GM23338 (cell line): ENCODE results near the gene MYO1D. TPM values are rescaled to one million over a fixed set of nuclear protein-coding genes. Genes with fewer than 3 reads are reported as not detected.

ENCODE experiments used
- ATAC-seq: fragments of 200-7000 bp; cut with Tn5 transposase; 3 replicates; pipeline ENCODE4 v1.9.1; 2020
- DNase-seq: peaks from one replicate; pipeline ENCODE4 v3.0.0-alpha.2; 2015; ENCODE audit warnings: low spot score
- H2AFZ ChIP-seq: fragments of 200-600 bp; sonication (generic); 2 replicates; pipeline ENCODE4 v1.8.0; 2016; ENCODE audit warnings: antibody characterized with exemption, mild to moderate bottlenecking, moderate library complexity
- H3F3A ChIP-seq: fragments of 200-600 bp; sonication (generic); replicated peaks from 2 replicates; pipeline ENCODE4 v1.8.0; 2017; ENCODE audit warnings: antibody characterized with exemption, mixed run types, low read depth
- H3K27ac ChIP-seq: fragments of 200-600 bp; sonication (generic); 2 replicates; pipeline ENCODE4 v1.6.1; 2016; ENCODE audit warnings: low read depth
- H3K27me3 ChIP-seq: fragments of 200-600 bp; sonication (generic); 2 replicates; pipeline ENCODE4 v1.8.0; 2016; ENCODE audit warnings: mild to moderate bottlenecking, mixed run types, moderate library complexity; ENCODE audit not compliant: insufficient read depth
- H3K36me3 ChIP-seq: fragments of 200-600 bp; sonication (generic); 2 replicates; pipeline ENCODE4 v1.8.0; 2016; ENCODE audit warnings: mild to moderate bottlenecking; ENCODE audit not compliant: insufficient read depth
- H3K4me1 ChIP-seq: fragments of 200-600 bp; sonication (generic); 2 replicates; pipeline ENCODE4 v1.8.0; 2016; ENCODE audit warnings: mild to moderate bottlenecking, moderate library complexity; ENCODE audit not compliant: insufficient read depth
- H3K4me2 ChIP-seq: fragments of 200-600 bp; sonication (generic); 2 replicates; pipeline ENCODE4 v1.7.1; 2017; ENCODE audit warnings: mixed run types
- H3K4me3 ChIP-seq: fragments of 200-600 bp; sonication (generic); 2 replicates; pipeline ENCODE4 v1.6.1; 2016; ENCODE audit warnings: mixed run types
- H3K79me2 ChIP-seq: fragments of 200-600 bp; sonication (generic); replicated peaks from 2 replicates; pipeline ENCODE4 v1.8.0; 2017; ENCODE audit warnings: mild to moderate bottlenecking; ENCODE audit not compliant: insufficient read depth
- H3K9me2 ChIP-seq: fragments of 200-600 bp; sonication (generic); 2 replicates; pipeline ENCODE4 v1.8.0; 2017; ENCODE audit not compliant: insufficient read depth
- H4K20me1 ChIP-seq: fragments of 200-600 bp; sonication (generic); replicated peaks from 2 replicates; pipeline ENCODE4 v1.8.0; 2017; ENCODE audit warnings: mild to moderate bottlenecking; ENCODE audit not compliant: insufficient read depth
- H3K27ac Mint-ChIP-seq: 2 replicates; pipeline ENCODE4 v1.8.0; 2020; ENCODE audit warnings: inconsistent platforms, mild to moderate bottlenecking, moderate library complexity, mixed read lengths
- H3K27me3 Mint-ChIP-seq: 3 replicates; pipeline ENCODE4 v1.8.0; 2022; ENCODE audit warnings: low read depth, mild to moderate bottlenecking, moderate library complexity, mixed read lengths, inconsistent platforms; ENCODE audit not compliant: insufficient read depth, poor library complexity
- H3K36me3 Mint-ChIP-seq: 3 replicates; pipeline ENCODE4 v1.8.0; 2021; ENCODE audit warnings: low read depth, mild to moderate bottlenecking, inconsistent platforms, moderate library complexity, mixed read lengths
- H3K4me1 Mint-ChIP-seq: 3 replicates; pipeline ENCODE4 v1.8.0; 2020; ENCODE audit warnings: mild to moderate bottlenecking, inconsistent platforms, mixed read lengths
- H3K4me3 Mint-ChIP-seq: 3 replicates; pipeline ENCODE4 v1.8.0; 2021; ENCODE audit warnings: moderate library complexity, mild to moderate bottlenecking, inconsistent platforms, mixed read lengths
- H3K9me3 Mint-ChIP-seq: 3 replicates; pipeline ENCODE4 v1.8.0; 2020; ENCODE audit warnings: moderate library complexity, mild to moderate bottlenecking, inconsistent platforms, mixed read lengths
- CREB1 ChIP-seq: fragments of 250-450 bp; sonication (Bioruptor Pico); IDR thresholded peaks from 2 replicates; pipeline ENCODE4 v1.5.0; 2020; ENCODE audit warnings: low read depth, mild to moderate bottlenecking, moderate library complexity
- CTCF ChIP-seq, 2 experiments: fragments of 200-600 bp in 1 of 2; sonication (generic) in 1 of 2; conservative IDR thresholded peaks; 2 replicates each; pipeline versions ENCODE4 v1.5.1 to v1.6.1; 2016 to 2017; ENCODE audit warnings: antibody characterized with exemption in 2 of 2, low read depth in 2 of 2, mild to moderate bottlenecking in 2 of 2, moderate library complexity in 1 of 2
- ETS1 ChIP-seq: IDR thresholded peaks from 2 replicates; pipeline ENCODE4 v1.6.1; 2016; ENCODE audit warnings: antibody characterized with exemption
- EZH2 ChIP-seq: fragments of 200-600 bp; sonication (generic); IDR thresholded peaks from one replicate; pipeline ENCODE4 v1.8.0; 2017; ENCODE audit warnings: antibody characterized with exemption, mild to moderate bottlenecking, low read depth; ENCODE audit not compliant: unreplicated experiment
- EZH2phosphoT487 ChIP-seq: fragments of 200-600 bp; sonication (generic); IDR thresholded peaks from one replicate; pipeline ENCODE4 v1.8.1; 2018; ENCODE audit warnings: antibody characterized with exemption; ENCODE audit not compliant: unreplicated experiment
- JUNB ChIP-seq: IDR thresholded peaks from one replicate; pipeline ENCODE4 v1.6.1; 2016; ENCODE audit warnings: antibody characterized with exemption; ENCODE audit not compliant: unreplicated experiment
- NANOG ChIP-seq: IDR thresholded peaks from 2 replicates; pipeline ENCODE4 v1.6.1; 2016; ENCODE audit warnings: antibody characterized with exemption, borderline replicate concordance
- POLR2AphosphoS5 ChIP-seq: IDR thresholded peaks from 2 replicates; pipeline ENCODE4 v1.6.1; 2016; ENCODE audit warnings: antibody characterized with exemption, low read depth
- STAT1 ChIP-seq: IDR thresholded peaks from one replicate; pipeline ENCODE4 v1.6.1; 2016; ENCODE audit warnings: antibody characterized with exemption; ENCODE audit not compliant: unreplicated experiment
- ZNF114 ChIP-seq: fragments of 250-450 bp; sonication (Bioruptor Pico); IDR thresholded peaks from 2 replicates; pipeline ENCODE4 v1.5.0; 2020; ENCODE audit warnings: mild to moderate bottlenecking, moderate library complexity
- ZNF331 ChIP-seq: fragments of 250-450 bp; sonication (Bioruptor Pico); IDR thresholded peaks from 2 replicates; pipeline ENCODE4 v1.5.0; 2020; ENCODE audit warnings: low read depth, mild to moderate bottlenecking, moderate library complexity
- ZNF462 ChIP-seq: fragments of 250-450 bp; sonication (Bioruptor Pico); IDR thresholded peaks from 2 replicates; pipeline ENCODE4 v1.5.0; 2020; ENCODE audit warnings: mild to moderate bottlenecking, moderate library complexity
- polyA plus RNA-seq: library from polyadenylated mRNA; unstranded; fragments of >200 nt; fragmentation: Nextera tagmentation; extraction: Ambion mirVana; gene quantifications from 2 replicates; pipeline ENCODE4 v1.2.1, GENCODE V29; 2016
- total RNA-seq: library from RNA; depleted of rRNA; stranded (reverse); fragments of >200 nt; shearing (Covaris generic); gene quantifications from 2 replicates; pipeline ENCODE4 v1.2.3, GENCODE V29; 2014
- TF ChIP-seq, protein P1 (sequence below): IDR thresholded peaks from one replicate; pipeline ENCODE4 v1.6.1; 2018; ENCODE audit warnings: antibody characterized with exemption; ENCODE audit not compliant: unreplicated experiment

Gene MYO1D
- total and polyA plus RNA-seq, 2 experiments from 2014 or later = 8.6 to 28.6 TPM

GRCh38 chr17:32489320-32490100, 387.4 kb downstream of the MYO1D start:
- Mint-ChIP-seq H3K36me3 (peaks cover 34% of the 10 kb centered on the region), H3K4me3 (peak overlapping the region; percentile 89), H3K4me1 (peaks cover 56% of the 10 kb centered on the region), H3K9me3 (peaks cover 3% of the 10 kb centered on the region; the same call in 2 of the 3 replicates), H3K27ac (no peak overlapping the region), H3K27me3 (peaks cover 21% of the 10 kb centered on the region)
- H3F3A ChIP-seq = peaks cover 18% of the 10 kb centered on the region
- no peak for ATAC-seq
- no peak overlapping the region for H2AFZ ChIP-seq
- no peaks in the 10 kb centered on the region for H3K27me3 ChIP-seq
- H3K4me1 ChIP-seq = peaks cover 33% of the 10 kb centered on the region
- no peak overlapping the region for H3K27ac ChIP-seq
- H4K20me1 ChIP-seq = peaks cover 17% of the 10 kb centered on the region
- peaks cover 27% of the 10 kb centered on the region for H3K79me2 ChIP-seq
- H3K9me2 ChIP-seq = no peaks in the 10 kb centered on the region
- no peaks in the 10 kb centered on the region; the same call in 1 of the 2 replicates for H3K36me3 ChIP-seq
- DNase-seq = no peak
- H3K4me3 ChIP-seq = no peak overlapping the region
- peak overlapping the region; percentile 51; the same call in 1 of the 2 replicates for H3K4me2 ChIP-seq
- TF ChIP-seq JUNB (no peak), ZNF331 (CRISPR knock-in tag) (no peak), ZNF462 (CRISPR knock-in tag) (no peak), CREB1 (CRISPR knock-in tag) (no peak), POLR2AphosphoS5 (no peak), EZH2phosphoT487 (no peak), EZH2 (no peak), CTCF (conservative IDR thresholded peaks at IDR 0.05; ENCODE audit: low read depth in 2 of 2) (no peak), ZNF114 (CRISPR knock-in tag) (no peak), STAT1 (no peak), NANOG (no peak), ETS1 (no peak)
- TF ChIP-seq, protein P1, sequence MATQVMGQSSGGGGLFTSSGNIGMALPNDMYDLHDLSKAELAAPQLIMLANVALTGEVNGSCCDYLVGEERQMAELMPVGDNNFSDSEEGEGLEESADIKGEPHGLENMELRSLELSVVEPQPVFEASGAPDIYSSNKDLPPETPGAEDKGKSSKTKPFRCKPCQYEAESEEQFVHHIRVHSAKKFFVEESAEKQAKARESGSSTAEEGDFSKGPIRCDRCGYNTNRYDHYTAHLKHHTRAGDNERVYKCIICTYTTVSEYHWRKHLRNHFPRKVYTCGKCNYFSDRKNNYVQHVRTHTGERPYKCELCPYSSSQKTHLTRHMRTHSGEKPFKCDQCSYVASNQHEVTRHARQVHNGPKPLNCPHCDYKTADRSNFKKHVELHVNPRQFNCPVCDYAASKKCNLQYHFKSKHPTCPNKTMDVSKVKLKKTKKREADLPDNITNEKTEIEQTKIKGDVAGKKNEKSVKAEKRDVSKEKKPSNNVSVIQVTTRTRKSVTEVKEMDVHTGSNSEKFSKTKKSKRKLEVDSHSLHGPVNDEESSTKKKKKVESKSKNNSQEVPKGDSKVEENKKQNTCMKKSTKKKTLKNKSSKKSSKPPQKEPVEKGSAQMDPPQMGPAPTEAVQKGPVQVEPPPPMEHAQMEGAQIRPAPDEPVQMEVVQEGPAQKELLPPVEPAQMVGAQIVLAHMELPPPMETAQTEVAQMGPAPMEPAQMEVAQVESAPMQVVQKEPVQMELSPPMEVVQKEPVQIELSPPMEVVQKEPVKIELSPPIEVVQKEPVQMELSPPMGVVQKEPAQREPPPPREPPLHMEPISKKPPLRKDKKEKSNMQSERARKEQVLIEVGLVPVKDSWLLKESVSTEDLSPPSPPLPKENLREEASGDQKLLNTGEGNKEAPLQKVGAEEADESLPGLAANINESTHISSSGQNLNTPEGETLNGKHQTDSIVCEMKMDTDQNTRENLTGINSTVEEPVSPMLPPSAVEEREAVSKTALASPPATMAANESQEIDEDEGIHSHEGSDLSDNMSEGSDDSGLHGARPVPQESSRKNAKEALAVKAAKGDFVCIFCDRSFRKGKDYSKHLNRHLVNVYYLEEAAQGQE = no peak
